Activated naive CD4-positive, alpha-beta T cell (primary cell): ENCODE measurements around the gene MAP4.

Experiments used
- DNase-seq, 4 experiments: peaks; one replicate each; lab custom pipeline; 2025; lab: John Stamatoyannopoulos, UW

Gene MAP4

DNA sequence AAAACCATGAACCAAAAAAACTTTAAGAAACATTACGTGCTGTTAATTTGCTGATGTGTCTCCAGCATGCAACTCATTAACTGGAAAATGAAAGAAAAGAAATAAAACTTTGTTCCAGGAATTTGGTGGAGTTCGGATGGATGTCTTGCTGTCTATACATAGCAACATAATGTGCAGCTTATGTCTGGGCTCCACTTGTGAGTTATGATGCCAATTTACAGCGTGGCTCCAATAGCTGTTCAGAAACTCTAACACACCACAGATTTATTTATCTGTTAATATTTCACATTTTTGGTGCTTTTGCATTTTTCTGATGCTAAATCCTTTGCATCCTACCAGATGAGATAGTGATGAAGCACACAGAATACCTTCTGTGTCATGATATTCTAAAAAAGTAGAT lies 45.1 kb downstream of the MAP4 start:
- no peak for DNase-seq

DNA sequence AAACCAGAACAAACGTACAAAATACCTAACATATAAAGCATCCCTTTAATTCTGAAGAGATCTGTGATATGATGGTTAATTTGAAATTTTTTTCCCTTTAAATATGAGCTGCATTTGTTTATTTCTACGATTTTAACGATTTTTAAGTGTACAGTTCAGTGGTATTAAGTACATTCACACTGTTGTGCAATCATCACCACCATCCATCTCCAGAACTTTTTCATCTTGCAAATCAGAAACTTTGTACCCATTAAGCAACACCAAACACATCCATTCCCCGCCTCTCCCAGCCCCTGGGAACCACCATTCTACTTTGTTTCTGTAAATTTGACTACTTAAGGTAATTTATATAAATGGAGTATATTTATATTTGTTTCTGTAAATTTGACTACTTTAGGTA lies 51.5 kb downstream of the MAP4 start:
- no peak for DNase-seq

DNA sequence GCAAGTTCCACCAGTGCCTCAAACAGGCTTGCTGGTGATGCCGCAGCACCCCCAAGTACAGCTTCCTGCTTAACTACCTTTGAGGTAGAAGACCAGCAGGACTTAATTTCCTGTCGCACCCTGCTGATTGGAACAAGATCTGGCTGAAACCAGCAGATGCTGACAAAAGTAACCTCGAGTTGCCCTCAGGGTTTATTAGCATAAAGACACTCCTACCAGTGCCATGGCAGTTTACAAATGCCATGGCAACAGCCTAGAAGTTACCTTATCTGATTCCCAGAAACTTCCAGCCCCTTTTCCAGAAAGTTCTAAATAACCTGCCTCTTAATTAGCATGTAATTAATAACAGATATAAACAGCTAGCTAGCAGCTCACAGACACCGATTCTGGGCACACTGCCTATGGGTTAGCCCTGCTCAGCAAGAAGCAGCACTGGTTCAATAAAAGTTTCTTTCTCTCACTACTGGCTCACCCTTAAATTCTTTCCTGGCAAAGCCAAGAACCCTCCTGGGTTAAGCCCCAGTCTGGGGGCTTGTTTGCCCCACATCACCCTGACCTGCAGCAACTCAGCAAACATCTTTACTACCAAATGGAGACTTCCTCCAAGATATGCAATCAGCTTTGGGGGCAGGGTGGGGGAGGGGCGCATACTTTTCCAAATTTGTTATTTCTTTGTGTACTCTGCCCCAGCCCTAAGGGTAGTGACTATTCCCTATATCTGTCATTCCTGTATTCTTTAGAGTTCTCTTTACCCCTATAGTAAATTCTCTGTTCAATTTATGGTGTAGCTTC lies 54.2 kb downstream of the MAP4 start:
- no peak for DNase-seq

DNA sequence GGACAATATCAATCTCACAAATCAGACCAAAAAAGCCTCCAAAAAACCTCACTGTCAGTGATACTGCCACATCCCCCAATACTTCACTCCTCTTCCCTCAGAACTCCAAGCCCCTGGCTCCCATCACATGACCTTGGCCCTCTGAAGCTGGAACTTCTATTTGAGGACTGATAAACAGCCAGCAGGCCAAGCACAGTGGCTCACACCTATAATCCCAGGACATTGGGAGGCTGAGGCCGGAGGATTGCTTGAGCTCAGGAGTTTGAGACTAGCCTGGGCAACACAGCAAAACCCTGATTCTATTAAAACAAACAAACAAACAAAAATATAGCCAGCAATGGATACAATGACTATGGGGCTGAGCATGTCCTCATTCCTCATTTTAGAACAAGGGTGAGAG lies 55.2 kb downstream of the MAP4 start:
- DNase-seq: no peak

DNA sequence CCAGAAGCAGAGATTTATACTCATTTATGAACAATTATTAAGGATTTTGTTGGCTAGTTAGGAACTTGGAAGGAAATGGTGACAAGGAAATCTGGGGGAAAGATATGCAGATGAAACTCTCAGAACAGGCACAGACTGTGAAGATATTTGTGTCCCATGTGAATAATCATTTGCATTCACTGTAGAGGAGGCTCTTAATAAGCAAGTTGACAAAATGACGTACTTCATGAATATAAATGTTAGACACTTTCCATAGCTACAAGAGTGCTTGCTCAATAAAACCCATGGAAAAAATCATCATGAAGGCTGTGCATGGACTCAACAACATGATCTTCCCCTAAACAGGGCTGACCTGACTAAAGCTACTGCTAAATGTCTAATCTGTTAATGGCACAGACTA lies 59.7 kb downstream of the MAP4 start:
- DNase-seq: no peak

DNA sequence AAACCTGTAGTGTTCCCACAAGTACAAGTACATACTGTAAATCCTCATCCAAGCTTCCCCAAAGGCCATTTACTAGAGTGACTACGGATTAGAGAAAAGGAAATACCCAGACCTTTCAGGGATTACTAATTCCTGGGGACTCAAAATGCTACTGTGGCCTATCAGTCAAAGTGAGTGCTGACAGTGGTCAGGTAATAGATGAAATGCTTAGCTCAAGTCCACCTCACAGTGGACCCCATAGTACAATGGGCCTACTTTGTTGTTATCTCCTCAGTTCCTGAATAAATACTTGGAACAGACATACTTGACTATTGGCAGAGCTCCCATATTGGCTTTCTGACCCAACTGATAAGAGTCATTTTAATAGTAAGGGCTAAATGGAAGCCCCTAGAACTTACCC lies 61.6 kb downstream of the MAP4 start:
- DNase-seq: no peak

DNA sequence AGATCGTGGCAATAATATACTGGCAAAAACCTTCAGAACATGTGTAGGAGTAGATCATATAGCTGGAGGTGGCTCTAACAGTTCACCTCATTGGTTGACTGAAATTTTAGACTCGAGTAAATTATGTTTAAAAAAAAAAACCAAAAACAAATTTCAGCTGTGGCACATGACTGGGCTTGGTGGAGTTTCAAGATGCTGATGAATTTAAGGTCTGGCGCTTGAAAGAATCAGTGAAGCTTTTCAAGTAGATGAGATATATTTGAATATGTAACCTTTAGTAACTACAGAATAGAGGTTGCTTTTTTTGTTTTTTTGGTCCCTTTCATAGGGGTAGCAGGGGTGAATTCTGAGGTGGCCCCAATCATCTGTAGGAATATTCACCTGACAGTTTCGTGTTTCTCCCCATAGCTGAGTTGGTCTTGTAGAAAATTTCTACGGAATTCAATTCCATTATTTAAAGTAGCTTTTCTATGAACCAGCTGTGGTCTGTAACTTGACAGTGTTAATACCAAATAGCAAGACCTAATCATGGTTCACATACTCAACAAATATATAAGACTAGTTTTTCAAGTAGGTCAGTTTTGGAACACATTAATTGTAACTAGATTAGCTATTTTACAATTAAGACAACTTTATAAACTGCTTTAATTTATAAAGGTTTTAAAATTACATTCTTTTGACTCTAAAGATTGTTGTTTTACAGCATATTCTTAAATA lies 65.6 kb downstream of the MAP4 start:
- DNase-seq: no peak

DNA sequence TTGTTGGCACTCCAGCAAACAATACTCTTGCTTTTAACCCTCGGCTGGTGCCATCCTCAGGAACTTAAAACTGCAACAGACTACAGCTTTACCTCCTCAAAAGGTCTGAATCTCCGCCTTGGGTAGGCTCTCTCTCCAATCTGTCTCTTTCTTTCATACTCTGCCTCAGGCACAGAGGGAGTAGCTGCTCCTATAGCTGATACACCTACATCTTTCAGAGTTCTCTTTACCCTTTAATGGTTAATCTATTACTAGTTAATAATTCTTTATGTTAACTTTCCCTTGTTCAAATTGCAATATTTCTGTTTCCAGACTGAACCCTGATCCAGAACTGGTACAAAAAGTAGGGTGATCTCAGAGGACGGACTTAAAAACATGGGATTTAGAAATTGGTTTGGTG lies 66.2 kb downstream of the MAP4 start:
- no peak for DNase-seq

DNA sequence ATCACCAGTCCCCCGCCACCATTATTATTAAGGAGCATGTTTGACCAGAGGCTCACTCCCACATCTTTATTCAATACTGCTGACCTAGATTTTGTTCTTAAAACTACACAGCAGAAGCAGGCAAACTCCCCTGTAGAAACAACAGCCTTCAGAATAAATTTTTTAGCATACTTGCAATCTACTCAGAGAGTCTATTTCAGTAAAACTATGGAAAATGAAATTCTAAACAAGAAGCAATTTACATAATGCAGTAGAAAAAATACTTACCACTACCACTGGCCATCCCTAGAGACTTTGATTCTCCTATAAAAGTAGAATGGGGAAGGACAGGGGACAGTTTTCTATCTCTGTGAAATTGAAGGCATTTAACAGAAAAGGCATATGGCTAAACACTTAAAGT lies 76.0 kb downstream of the MAP4 start:
- DNase-seq: no peak

DNA sequence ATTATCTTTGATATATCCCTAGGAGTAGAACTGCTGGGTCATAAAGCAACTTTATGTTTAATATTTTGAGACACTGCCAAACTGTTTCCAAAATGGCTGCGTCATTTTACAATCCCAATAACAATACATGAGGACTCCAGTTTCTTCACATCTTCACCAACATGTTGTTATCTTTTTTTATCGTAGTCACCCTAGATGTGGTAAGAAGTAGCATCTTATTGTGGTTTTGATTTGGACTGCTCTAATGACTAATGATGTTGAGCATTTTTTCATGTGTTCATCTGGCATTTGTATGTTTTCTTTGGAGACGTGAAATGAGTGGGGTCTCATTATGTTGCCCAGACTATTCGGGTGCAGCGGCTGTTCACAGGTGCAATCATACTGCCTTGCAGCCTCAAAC lies 83.8 kb downstream of the MAP4 start:
- DNase-seq: no peak

DNA sequence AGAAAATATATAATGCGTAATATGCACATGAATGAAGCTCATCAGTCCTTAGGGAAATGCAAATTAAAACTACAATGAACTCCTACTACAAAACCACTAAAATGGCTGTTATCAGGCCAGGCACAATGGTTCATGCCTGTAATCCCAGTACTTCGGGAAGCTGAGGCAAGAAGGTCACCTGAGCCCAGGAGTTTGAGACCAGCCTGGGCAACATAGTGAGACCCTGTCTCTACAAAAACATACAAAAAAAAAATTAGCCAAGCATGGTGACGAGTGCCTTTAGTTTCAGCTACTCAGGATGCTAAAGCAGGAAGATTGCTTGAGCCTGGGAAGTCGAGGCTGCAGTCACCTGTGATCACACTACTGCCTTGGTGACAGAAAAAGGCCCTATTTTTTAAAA lies 85.2 kb downstream of the MAP4 start:
- DNase-seq: no peak

DNA sequence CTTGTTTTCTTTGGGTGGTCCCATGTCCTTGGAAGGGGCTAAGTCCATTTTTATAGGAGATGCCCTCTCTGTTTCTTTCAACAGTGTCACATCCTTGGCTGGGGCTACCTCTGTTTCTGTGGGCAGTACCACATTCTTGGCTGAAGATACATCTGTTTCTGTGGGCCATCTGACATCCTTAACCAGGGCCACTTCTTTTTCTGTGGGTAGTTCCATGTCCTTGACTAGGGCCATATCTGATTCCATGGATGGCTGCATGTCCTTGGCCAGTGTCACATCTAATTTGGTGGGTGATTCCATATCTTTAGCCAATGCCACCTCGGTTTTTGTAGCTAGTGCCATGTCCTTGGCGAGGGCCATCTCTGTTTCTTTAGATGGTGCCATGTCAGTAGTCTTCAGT lies 99.5 kb downstream of the MAP4 start:
- no peak for DNase-seq

DNA sequence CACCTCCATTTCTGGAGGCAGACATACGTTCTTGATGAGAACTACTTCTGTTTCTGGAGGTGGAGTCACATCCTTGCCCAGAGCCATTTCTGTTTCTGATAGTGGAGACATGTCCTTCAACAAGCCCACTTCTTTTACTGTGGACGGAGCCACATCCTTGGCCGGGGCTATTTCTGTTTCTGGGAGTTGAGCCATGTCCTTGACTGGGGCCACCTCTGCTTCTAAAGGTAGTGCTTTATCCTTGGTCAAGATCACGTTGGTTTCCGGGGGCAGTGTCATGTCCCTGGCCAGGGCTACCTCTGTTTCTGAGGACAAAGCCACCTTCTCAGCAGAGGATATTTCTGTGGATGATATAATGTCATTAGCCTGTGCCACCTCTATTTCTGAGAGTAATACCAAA lies 100.0 kb downstream of the MAP4 start:
- no peak for DNase-seq

DNA sequence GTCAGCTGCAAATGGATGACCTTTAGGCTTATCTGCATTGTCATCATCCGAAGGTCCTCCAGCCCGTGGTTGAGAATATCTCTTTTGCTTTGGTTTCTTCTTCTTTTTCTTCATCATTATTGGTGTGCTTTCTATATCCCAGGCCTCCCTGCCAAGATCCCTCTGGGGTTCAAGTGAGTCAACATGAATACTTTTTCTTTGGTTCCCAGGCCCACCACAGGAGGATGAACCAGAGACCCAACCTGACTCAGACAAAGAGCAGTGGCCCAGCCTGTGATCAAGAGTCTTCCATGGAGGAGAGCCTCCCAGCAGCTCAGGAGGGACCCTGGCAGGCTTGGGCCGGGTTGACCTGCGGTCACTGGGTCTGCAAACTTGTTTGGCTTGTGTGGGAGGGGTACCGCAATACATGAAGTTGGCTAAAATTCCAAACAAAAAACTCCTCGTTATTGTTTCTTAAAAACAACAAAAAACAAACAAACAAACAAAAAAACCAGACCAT lies 104.2 kb downstream of the MAP4 start:
- no peak for DNase-seq

DNA sequence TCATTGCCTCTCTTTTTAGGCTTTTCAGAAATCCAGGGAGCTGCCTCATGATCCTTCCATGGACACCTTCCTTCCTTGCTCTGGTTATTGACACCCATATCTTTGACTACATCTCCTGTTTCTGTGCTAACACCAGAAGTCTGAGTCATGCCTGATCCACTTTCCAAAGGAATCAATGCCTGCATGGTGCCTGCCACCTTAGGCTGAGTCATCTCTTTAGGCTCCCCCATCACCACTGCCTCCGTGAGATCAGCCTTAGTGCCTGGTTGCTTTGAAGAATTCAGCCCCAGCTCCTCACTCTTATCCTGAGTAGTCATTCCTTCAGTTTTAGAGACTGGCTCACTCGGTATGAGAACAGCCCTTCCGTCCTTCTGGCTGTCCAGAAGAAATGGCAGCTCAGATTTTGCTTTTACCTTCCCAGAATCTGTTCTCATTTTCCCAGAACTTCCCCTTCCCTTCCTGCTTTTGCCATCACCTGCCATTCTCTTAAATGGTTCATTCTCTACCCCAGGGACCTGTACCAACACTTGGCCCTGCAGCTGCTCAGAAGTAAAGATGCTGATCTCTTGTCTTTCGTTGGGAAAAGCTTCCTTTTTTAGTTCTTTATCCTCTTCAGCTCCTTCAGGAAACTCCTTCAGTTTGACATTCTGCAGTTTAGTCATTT lies 105.3 kb downstream of the MAP4 start:
- DNase-seq: no peak

DNA sequence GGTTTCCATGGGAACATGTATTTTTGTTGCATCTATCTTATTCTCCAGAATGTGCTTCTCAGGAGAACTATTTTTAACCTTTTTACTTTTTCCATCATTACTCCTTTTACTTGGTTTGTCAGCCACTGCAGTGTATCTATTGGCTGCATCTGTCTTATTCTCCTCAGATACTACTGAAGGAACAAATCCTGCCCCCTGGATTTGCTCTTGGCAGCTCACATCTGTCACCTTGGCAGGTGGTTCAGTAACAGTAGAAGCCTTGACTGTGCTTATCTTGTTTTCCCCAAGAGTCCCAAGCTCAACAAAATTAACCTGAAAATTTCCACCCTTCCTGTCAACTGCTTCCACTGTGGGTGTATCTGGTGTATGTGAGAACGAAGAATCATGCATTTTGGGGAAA lies 106.0 kb downstream of the MAP4 start:
- no peak for DNase-seq

DNA sequence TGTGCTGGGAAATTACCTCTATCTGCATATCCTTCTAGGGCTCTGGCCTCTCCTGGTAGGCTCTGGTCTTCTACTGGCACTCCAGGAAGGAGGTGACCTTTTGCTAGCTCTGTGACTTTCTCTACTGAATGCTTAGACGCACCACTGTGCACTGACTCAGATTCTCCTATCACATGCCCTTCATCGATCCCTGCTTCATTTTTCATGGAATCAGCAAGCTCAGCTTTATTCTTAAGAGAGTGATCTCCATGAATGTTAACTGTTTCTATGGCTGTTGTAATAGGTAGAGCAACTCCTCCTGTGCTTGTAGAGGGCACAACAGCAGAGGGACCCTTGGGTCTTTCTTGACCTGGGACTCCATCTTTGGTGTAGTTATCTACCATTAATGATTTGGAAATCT lies 106.6 kb downstream of the MAP4 start:
- no peak for DNase-seq

DNA sequence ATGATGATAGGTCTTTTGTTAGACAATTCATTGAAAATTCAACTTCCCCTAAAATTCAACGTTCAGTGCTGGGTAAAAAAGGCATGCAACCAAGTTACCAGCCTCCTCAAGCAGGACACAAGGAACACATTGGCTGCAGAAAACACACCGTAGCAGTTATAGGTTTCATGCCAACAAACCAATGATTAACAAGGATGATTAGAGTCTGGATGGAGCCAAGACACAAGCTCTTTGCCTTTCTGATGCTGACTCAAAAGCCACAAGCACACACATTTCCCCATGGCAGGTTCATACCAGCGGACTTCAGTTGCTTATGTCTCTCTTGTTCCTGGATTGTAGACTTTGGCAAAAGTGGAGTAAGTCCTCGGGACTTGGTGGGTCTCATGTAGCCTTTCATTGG lies 107.5 kb downstream of the MAP4 start:
- DNase-seq: no peak

DNA sequence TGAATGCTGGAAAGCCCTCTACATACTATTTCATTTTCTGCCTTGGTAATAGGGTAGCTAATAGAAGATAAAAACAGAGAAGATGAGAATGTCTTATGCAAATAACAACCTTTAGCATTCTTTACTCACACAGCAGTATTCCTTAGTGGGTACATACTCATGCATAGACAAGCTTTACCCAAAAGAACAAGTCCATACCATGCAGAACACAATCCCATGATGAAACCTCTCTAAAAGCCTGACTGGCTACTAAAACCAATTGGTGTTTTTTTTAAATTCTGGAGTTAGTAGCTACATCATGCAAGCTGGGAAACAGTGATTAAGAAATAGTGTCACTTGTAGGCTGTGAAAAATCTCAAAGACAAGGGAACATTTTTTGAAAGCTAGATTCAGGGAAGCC lies 108.4 kb downstream of the MAP4 start:
- no peak for DNase-seq

DNA sequence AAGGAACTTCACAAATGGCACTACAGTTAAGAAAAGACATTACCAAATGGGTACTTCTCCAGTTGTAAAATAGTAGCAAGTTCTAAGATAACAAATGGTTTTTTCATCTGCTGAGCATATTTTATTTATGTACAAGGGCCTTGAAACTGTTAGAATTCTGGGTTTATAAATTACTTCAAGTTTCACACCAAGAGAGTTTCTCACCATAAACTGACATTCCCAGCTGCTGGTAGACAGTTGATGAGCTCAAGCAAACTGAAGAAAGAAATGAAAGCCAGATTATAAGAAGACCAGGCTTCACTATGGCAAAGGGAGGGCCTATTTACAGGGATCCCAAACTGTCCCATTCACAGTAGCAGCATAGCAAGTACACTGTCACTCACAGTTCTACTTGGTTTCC lies 113.5 kb downstream of the MAP4 start:
- DNase-seq: no peak

DNA sequence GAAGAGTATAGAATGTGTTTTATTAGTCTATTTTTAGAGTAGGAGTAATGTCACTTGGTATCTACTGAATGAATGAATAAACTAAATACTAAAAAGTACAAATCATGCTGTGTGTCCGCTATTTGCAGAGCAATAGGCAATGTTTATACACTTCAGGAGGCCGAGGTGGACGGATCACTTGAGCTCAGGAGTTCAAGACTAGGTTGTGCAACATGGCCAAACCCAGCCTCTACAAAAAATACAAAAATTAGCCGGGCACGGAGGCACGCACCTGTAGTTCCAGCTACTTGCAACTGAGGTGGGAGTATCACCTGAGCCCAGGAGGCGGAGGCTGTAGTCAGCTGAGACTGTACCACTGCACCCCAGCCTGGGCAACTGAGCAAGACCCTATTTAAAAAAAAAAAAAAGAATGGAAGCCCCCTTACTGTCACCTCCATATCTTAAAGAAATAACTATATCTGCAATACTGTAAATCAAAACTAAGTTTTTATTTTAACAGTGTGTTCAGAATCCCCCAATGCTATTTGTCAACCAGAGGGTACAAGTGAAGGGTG lies 114.9 kb downstream of the MAP4 start:
- DNase-seq: no peak

DNA sequence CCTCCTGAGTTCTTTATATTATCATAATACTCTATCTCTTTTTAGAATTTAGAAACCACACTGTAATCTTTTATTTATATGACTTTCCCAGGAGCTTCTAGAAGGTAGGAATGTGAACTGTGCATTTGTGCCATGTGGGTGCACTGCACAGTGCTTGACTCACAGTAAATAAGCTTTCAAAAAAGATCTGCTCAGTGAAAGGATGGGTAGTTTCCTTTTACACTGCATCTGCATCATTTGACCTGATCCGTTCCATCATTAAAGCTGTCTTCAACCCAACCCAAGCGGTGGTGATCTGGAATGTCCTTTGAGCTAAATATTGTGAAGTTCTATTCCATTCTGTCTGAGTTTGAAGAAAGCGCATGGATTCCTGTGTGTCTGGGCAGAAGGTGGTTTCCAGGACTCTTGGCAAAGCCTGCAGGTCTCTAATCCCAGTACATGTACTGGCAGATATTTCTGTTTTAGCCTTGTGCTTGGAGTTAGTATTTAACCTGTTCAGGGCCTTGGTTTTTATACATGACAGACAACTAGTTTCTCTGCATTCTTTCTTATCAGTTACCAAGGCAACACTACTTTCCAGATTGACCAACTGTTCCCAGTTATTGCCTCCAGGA lies 116.6 kb downstream of the MAP4 start:
- no peak for DNase-seq
